Suprapubic skin (tissue), 4 donors: ENCODE data around the gene KCTD11. TPM values are rescaled to one million over a fixed set of nuclear protein-coding genes. Genes with fewer than 3 reads are reported as not detected.
A peak's percentile ranks its signal among the peaks of the same experiment; 100 is the strongest.

Experiments used
- DNase-seq, 2 donors: peaks; one replicate each; pipeline ENCODE4 v3.0.0-alpha.2; 2019; ENCODE audit warnings: low spot score in 2 of 2
- H3K27ac ChIP-seq: fragments of 200-600 bp; sonication (generic); one replicate; pipeline ENCODE4 v1.5.1; 2019
- H3K27me3 ChIP-seq: fragments of 200-600 bp; sonication (generic); one replicate; pipeline ENCODE4 v1.5.1; 2019
- H3K36me3 ChIP-seq: fragments of 200-600 bp; sonication (generic); one replicate; pipeline ENCODE4 v1.5.1; 2019
- H3K4me1 ChIP-seq: fragments of 200-600 bp; sonication (generic); one replicate; pipeline ENCODE4 v1.5.1; 2019
- H3K4me3 ChIP-seq: fragments of 200-600 bp; sonication (generic); one replicate; pipeline ENCODE4 v1.5.1; 2019; ENCODE audit warnings: mild to moderate bottlenecking
- H3K9me3 ChIP-seq: fragments of 200-600 bp; sonication (generic); one replicate; pipeline ENCODE4 v1.5.1; 2019
- EP300 ChIP-seq: sonication (generic); formaldehyde crosslinking; IDR thresholded peaks from one replicate; pipeline ENCODE4 v1.6.1; 2017; ENCODE audit warnings: antibody characterized with exemption
- POLR2A ChIP-seq, 2 donors: fragments of 450-650 bp; IDR thresholded peaks; one replicate each; pipeline ENCODE4 v1.6.1; 2017; ENCODE audit warnings: antibody characterized with exemption in 2 of 2, mild to moderate bottlenecking in 2 of 2, moderate library complexity in 2 of 2
- POLR2AphosphoS5 ChIP-seq, 3 donors: sonication (generic); formaldehyde crosslinking; IDR thresholded peaks; one replicate each; pipeline ENCODE4 v1.6.1; 2017; ENCODE audit warnings: antibody characterized with exemption in 3 of 3
- WGBS: methylation state at CpG from one replicate; pipeline ENCODE4 v1.1.5; 2018; 5-methylcytosine and 5-hydroxymethylcytosine counted together
- total RNA-seq, 4 donors: library from RNA; depleted of rRNA; stranded (reverse); fragments of >200 nt; gene quantifications; one replicate each; pipeline ENCODE4 v1.1.0, GENCODE V29; 2016
- TF ChIP-seq, protein P1 (sequence below), 2 donors: fragments of 200-600 bp in 1 of 2; fragments of 450-650 bp in 1 of 2; sonication (generic) in 1 of 2; IDR thresholded peaks; one replicate each; pipeline ENCODE4 v1.5.1; 2016 to 2019; ENCODE audit warnings: antibody characterized with exemption in 2 of 2, mild to moderate bottlenecking in 1 of 2, moderate library complexity in 1 of 2

The KCTD11 gene
- total RNA-seq, 4 donors from 2014 or later: 9.1 to 50.1 (median 32.4) TPM

DNA sequence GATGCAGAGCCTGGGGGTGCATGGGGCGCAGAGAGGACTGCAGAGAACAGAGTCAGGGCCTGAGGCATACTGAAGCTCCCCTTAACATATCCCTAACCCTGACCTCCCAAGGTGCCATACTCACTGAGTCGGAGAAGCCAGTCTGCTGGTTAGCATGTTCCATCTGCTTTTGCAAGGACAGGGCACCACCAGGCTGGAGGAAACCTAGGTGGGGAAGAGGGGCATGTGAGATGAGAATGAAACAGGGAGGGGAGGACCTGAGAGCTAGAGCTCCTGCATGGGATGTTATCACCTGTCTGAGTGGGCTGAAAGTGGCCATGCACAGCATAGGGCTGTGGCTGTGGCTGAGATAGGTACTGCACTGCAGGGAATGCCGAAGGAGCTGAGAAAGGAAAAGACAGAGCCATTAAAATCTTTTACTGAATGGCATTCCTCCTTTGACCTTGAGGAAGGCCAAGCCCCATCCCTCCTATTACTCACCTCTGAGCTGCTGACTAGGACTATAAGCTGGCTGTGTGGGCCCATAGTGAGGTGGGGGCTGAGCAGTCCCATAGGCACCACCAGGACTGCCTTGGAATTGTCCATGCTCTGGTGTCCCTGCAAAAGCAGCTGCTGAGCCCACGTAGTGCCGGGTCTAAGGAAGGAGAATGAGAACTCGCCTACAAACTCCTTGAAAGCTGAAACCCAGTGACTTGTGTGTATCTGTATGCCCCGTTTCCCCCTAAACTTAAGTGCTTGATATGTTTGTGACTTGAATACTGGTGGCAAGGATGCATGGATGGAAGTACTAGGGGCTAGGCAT is 38.7 kb upstream of the KCTD11 start:
- Histone ChIP-seq H3K4me1 (peaks cover 67% of the 10 kb centered on the region), H3K36me3 (peaks cover 61% of the 10 kb centered on the region), H3K27ac (no peak overlapping the region), H3K27me3 (no peaks in the 10 kb centered on the region), H3K4me3 (no peak overlapping the region), H3K9me3 (no peaks in the 10 kb centered on the region)
- no peak for TF ChIP-seq POLR2AphosphoS5 (IDR thresholded peaks at IDR 0.05)
- no peak for TF ChIP-seq EP300
- no peak for TF ChIP-seq POLR2A (IDR thresholded peaks at IDR 0.05)
- TF ChIP-seq, protein P1, sequence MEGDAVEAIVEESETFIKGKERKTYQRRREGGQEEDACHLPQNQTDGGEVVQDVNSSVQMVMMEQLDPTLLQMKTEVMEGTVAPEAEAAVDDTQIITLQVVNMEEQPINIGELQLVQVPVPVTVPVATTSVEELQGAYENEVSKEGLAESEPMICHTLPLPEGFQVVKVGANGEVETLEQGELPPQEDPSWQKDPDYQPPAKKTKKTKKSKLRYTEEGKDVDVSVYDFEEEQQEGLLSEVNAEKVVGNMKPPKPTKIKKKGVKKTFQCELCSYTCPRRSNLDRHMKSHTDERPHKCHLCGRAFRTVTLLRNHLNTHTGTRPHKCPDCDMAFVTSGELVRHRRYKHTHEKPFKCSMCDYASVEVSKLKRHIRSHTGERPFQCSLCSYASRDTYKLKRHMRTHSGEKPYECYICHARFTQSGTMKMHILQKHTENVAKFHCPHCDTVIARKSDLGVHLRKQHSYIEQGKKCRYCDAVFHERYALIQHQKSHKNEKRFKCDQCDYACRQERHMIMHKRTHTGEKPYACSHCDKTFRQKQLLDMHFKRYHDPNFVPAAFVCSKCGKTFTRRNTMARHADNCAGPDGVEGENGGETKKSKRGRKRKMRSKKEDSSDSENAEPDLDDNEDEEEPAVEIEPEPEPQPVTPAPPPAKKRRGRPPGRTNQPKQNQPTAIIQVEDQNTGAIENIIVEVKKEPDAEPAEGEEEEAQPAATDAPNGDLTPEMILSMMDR (IDR thresholded peaks at IDR 0.05): peak in 1 of 2 donors; percentile 31
- 74% methylated on average over 6 of the region's 7 CpGs for WGBS
- no peak for DNase-seq

DNA sequence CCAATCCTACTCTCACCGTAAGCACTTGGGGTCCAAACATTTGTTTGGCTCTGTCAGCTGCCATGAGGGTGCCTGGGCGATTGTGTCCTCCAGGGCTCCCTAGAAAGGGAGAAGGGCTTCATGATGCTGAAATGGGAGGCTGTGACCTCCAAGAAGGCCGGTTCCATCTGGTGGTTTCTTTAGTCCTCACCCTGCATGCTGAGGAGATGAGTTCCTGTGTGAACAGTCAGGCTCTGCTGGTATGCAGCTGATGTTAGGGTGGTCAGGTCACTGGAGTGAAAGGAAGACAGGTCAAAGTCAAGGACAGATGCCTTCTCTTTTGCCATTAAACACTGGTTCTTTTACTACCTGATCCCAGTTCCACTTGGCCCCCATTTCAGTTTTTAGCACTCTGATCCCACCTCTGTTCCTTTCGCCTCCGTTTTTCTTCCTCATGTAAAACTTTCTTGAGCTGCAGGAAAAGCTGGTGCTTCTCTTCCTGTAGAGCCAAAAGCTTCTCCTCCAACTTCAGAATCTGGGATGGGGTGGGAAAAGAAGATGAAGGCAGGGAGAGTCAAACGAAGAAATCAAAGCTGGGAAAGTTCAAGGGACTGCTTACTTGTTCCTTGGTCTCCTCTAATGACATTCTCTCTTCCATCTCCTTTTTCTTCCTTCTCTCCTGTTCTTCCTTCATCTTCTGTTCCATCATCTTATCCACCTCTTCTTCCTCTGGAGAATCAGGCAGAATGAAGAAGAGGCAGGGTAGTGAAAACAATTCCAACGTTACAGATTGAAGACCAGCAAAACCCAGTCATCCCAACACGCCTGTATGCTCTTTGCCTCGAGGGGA is 37.9 kb upstream of the KCTD11 start:
- peaks cover 62% of the 10 kb centered on the region for H3K4me1 ChIP-seq
- DNase-seq: no peak
- H3K9me3 ChIP-seq: no peaks in the 10 kb centered on the region
- TF ChIP-seq, protein P1 (IDR thresholded peaks at IDR 0.05): no peak
- TF ChIP-seq POLR2A (IDR thresholded peaks at IDR 0.05): no peak
- TF ChIP-seq EP300: no peak
- no peak for TF ChIP-seq POLR2AphosphoS5 (IDR thresholded peaks at IDR 0.05)
- H3K4me3 ChIP-seq: peak overlapping the region; percentile 97
- H3K27me3 ChIP-seq: no peaks in the 10 kb centered on the region
- H3K27ac ChIP-seq: peak overlapping the region; percentile 98
- peaks cover 69% of the 10 kb centered on the region for H3K36me3 ChIP-seq
- 45% methylated on average over 9 of the region's 9 CpGs for WGBS

DNA sequence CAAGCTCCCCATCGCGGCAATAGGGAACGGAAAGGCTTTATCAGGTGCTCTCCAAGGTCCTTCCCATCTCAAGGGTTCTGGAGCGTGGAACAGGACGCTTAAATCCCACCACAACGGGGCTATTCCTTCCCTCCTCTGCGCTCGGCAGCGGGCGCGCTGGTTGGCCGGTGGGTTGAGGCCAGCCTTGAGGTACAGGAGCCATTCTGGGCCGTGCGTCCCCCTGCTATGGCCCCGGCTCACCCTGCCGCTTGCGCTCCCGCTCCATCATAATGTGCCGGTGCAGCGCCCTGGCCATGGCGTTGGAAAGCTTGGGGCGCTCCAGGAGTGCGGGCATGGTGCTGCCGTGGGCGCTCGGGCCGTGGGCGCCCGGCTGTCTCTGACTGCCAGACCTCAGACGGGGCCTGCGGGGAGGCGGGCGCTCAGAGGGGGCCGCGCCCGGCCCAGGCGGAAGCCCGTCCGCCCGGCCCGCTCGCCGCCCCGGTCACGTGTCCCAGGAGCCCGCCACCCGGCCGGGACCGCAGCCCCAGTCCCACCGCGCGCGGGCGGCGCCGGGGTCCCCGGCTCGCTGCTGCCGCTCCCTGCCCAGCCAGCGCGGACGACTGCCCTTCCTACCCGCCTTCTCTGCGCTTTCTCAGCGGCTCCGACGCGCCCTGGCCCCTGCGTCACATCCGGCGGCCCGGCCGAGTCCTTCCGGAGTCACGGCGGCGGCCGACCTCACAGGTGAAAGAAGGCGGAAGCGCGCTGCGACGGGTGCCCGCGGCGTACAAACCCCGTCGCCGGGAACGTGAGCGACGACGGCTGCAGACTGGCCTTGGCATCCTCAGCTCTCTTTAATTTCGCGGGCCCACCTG is 37.0 kb upstream of the KCTD11 start, which contains the start of gene GPS2:
Gene GPS2, minus strand, starts transcription at position 642 of the 851 bp plus-strand sequence. Its CDS starts 308 bp downstream, at position 334.
- DNase-seq: peak; percentile 95 to 96
- Histone ChIP-seq H3K9me3 (no peaks in the 10 kb centered on the region), H3K27me3 (no peaks in the 10 kb centered on the region), H3K36me3 (peaks cover 63% of the 10 kb centered on the region), H3K4me3 (peak within 1 kb of the TSS; percentile 97), H3K4me1 (peaks cover 54% of the 10 kb centered on the region), H3K27ac (peak within 1 kb of the TSS; percentile 98)
- WGBS: 0% methylated on average over 3 of the region's 95 CpGs
- TF ChIP-seq POLR2AphosphoS5 (IDR thresholded peaks at IDR 0.05) (peak; percentile 93 to 98 (median 97)), EP300 (no peak), POLR2A (IDR thresholded peaks at IDR 0.05) (peak; percentile 58 to 80)
- TF ChIP-seq, protein P1 (IDR thresholded peaks at IDR 0.05): no peak

DNA sequence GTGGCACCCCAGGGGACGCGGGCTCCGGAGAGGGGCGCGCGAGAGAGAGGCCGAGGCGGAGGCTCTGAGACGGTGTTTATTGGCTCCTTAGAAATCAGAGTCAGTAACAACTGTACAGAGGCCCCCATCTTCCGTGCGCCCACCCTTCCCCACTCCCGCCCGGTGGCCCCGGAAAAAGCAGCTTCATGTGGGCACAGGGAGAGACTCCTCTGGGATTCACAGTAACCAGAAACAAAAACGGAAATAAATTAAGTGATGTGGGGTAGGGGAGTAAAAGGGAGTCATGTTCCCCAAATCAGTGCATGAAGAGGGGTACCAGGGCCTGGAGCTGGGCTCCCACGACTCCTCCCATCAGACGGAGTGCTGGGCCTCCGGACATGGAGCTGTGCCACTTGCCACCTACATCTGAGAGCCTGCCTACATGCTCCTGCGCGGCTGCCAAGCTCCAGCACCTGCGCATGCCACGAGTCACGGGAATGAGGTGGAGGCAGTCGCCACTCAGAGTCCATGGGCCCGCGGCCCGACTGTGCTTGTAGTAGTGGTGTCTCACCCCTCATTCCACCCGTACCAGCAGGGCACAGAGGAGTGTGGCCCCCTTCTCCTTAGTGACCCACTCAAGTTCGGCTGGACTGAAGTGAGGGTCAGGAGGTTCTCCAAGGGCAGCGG is 36.3 kb upstream of the KCTD11 start:
- WGBS: 23% methylated on average over 24 of the region's 30 CpGs
- no peak for DNase-seq
- peaks cover 46% of the 10 kb centered on the region for H3K4me1 ChIP-seq
- peak overlapping the region; percentile 98 for H3K27ac ChIP-seq
- peak overlapping the region; percentile 97 for H3K4me3 ChIP-seq
- H3K36me3 ChIP-seq: peaks cover 59% of the 10 kb centered on the region
- H3K9me3 ChIP-seq: no peaks in the 10 kb centered on the region
- TF ChIP-seq POLR2AphosphoS5 (IDR thresholded peaks at IDR 0.05) (peak in 1 of 3 donors; percentile 6), POLR2A (IDR thresholded peaks at IDR 0.05) (no peak)
- H3K27me3 ChIP-seq: no peaks in the 10 kb centered on the region
